ENCODE results near the gene TAF11L9.
"Not testable (repeated sequence)": the region's sequence is repeated elsewhere in the genome, so short reads cannot be mapped to it uniquely, and the experiment has no call there.

GRCh38 chr5:17607461-17607860 lies 13.3 kb upstream of the TAF11L9 start:
- not testable (repeated sequence) for TF ChIP-seq CTCF, POLR2A (IDR thresholded peaks at IDR 0.05)
